Neural crest cell (in vitro differentiated cells): ENCODE data around the gene SEC31B. TPM values are rescaled to one million over a fixed set of nuclear protein-coding genes. Genes with fewer than 3 reads are reported as not detected.
A peak's percentile ranks its signal among the peaks of the same experiment; 100 is the strongest.

Experiments used
- DNase-seq: peaks from one replicate; pipeline ENCODE4 v3.0.0; 2021; ENCODE audit warnings: low read depth, mixed read lengths, low spot score
- H3K27ac Mint-ChIP-seq: one replicate; pipeline ENCODE4 v1.8.0; 2021; ENCODE audit warnings: mild to moderate bottlenecking, mixed read lengths; ENCODE audit not compliant: unreplicated experiment
- H3K27me3 Mint-ChIP-seq: 2 replicates; pipeline ENCODE4 v1.8.0; 2021; ENCODE audit warnings: low read depth, mild to moderate bottlenecking, mixed read lengths
- H3K36me3 Mint-ChIP-seq: 2 replicates; pipeline ENCODE4 v1.8.0; 2021; ENCODE audit warnings: low read depth, mild to moderate bottlenecking, mixed read lengths
- H3K4me1 Mint-ChIP-seq: 2 replicates; pipeline ENCODE4 v1.8.0; 2021; ENCODE audit warnings: mixed read lengths
- H3K4me3 Mint-ChIP-seq: one replicate; pipeline ENCODE4 v1.8.0; 2021; ENCODE audit warnings: mild to moderate bottlenecking, mixed read lengths
- H3K9me3 Mint-ChIP-seq: 2 replicates; pipeline ENCODE4 v1.8.0; 2021; ENCODE audit warnings: mixed read lengths
- long read RNA-seq: library from polyadenylated mRNA; unstranded; transcript quantifications from one replicate; pipeline ENCODE4 v2.0.0, GENCODE V29; 2020
- total RNA-seq: library from RNA; stranded (reverse); gene quantifications from 2 replicates; pipeline ENCODE4 v1.2.1, GENCODE V29; 2021
- TF ChIP-seq, protein P1 (sequence below): fragments of 200-600 bp; sonication (generic); conservative IDR thresholded peaks from 2 replicates; pipeline ENCODE4 v1.5.0; 2021; ENCODE audit warnings: antibody characterized with exemption, mild to moderate bottlenecking

The SEC31B gene, protein sequence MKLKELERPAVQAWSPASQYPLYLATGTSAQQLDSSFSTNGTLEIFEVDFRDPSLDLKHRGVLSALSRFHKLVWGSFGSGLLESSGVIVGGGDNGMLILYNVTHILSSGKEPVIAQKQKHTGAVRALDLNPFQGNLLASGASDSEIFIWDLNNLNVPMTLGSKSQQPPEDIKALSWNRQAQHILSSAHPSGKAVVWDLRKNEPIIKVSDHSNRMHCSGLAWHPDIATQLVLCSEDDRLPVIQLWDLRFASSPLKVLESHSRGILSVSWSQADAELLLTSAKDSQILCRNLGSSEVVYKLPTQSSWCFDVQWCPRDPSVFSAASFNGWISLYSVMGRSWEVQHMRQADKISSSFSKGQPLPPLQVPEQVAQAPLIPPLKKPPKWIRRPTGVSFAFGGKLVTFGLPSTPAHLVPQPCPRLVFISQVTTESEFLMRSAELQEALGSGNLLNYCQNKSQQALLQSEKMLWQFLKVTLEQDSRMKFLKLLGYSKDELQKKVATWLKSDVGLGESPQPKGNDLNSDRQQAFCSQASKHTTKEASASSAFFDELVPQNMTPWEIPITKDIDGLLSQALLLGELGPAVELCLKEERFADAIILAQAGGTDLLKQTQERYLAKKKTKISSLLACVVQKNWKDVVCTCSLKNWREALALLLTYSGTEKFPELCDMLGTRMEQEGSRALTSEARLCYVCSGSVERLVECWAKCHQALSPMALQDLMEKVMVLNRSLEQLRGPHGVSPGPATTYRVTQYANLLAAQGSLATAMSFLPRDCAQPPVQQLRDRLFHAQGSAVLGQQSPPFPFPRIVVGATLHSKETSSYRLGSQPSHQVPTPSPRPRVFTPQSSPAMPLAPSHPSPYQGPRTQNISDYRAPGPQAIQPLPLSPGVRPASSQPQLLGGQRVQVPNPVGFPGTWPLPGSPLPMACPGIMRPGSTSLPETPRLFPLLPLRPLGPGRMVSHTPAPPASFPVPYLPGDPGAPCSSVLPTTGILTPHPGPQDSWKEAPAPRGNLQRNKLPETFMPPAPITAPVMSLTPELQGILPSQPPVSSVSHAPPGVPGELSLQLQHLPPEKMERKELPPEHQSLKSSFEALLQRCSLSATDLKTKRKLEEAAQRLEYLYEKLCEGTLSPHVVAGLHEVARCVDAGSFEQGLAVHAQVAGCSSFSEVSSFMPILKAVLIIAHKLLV
- total RNA-seq = 18.1 and 18.7 TPM in 2 replicates
- long read RNA-seq, partial matches to known transcripts = 0 of 2 reads
- long read RNA-seq, other reads (novel, unspliced or antisense) = 1 of 2 reads

DNA sequence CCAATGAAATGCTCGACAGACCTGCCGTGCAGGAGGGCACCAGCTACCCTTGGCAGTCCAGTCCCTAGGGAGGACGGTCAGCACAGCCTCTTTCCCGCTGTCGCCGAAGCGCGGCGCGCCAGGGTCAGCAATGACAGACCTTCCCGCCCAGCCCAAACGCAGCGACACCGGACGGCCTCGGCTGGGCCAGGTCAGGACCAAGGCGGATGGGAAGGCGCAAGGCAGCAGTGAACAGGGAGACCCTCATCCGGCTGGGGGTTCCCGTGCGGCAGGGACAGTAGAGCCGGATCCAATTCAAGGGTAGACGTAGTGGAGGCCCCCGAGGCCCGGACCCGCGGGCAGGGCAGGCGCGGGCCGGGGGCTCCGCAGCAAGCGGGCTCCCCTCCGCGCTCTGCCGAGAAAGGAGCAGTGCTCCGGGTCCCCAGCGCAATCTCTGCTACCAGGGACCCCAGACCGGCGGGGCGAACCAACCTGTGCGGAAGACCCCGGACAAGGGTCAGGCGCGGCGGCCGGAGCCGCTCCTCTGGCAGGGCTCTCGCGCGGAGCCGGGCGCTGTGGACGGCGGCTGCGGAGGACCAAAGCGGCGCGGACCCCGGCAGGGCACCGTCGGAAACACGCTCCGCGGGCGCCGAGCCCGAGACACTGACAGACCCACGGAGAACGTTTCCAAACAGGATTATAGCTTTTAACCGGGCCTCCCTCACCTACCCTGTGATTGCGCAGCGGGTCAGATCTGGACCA, at the start of gene SEC31B:
TSS of gene SEC31B (minus strand) at position 551 of the 741 bp plus-strand sequence. CDS start 2,909 bp downstream, outside the sequence.
- Mint-ChIP-seq H3K4me3 (peak within 1 kb of the TSS; percentile 95), H3K4me1 (peaks cover 17% of the 10 kb centered on the region), H3K9me3 (no peaks in the 10 kb centered on the region), H3K36me3 (peaks cover 3% of the 10 kb centered on the region), H3K27ac (peak within 1 kb of the TSS; percentile 96), H3K27me3 (peaks cover 7% of the 10 kb centered on the region)
- DNase-seq = peak; percentile 60
- TF ChIP-seq, protein P1, sequence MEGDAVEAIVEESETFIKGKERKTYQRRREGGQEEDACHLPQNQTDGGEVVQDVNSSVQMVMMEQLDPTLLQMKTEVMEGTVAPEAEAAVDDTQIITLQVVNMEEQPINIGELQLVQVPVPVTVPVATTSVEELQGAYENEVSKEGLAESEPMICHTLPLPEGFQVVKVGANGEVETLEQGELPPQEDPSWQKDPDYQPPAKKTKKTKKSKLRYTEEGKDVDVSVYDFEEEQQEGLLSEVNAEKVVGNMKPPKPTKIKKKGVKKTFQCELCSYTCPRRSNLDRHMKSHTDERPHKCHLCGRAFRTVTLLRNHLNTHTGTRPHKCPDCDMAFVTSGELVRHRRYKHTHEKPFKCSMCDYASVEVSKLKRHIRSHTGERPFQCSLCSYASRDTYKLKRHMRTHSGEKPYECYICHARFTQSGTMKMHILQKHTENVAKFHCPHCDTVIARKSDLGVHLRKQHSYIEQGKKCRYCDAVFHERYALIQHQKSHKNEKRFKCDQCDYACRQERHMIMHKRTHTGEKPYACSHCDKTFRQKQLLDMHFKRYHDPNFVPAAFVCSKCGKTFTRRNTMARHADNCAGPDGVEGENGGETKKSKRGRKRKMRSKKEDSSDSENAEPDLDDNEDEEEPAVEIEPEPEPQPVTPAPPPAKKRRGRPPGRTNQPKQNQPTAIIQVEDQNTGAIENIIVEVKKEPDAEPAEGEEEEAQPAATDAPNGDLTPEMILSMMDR = no peak

DNA sequence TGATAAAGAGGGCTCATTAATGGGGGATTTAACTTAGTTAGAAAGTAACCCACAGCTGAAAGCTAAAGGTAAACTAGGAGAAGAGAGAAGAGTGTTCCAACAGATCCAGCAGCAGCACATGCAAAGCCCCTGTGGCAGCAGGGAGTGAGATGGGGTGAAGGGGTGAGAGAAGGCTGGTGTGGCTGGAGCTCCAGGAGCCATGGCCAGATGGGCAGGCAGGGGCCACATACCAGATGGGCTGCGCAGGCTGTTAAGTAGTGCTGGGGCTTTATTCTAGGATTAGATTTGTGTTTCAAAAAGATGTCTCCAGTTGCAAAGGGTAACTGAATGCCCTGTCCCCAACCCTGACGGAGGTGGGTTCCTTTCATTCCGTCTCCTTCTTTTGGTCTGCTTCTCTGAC, 49.3 kb upstream of the SEC31B start:
- no peak for DNase-seq
- no peak overlapping the region for H3K27ac Mint-ChIP-seq
- TF ChIP-seq, protein P1 = no peak
- H3K27me3 Mint-ChIP-seq = peaks cover 12% of the 10 kb centered on the region
- no peaks in the 10 kb centered on the region for H3K36me3 Mint-ChIP-seq
- H3K9me3 Mint-ChIP-seq = no peaks in the 10 kb centered on the region
- no peaks in the 10 kb centered on the region for H3K4me1 Mint-ChIP-seq
- H3K4me3 Mint-ChIP-seq = no peak overlapping the region

DNA sequence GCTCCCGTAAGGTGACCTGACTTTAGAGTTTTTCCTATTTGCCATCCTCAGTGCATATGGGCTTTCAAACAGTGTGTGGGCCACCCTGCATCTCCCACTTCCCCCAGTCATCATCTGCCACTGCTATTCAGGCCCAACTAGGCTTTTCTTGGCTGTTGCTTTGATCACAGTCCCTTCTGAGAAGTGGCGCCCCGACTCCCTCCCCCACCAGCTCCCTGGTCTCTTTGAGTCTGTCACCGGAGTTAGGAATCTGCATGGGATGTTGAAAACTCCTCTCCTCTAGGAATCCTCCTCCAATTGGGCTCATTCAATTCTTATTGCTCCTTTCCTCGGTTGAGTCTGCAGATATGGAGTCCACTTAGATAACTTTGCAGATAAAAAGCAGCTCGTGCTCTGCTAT, 48.2 kb upstream of the SEC31B start:
- no peak for DNase-seq
- TF ChIP-seq, protein P1 = no peak
- peaks cover 3% of the 10 kb centered on the region for H3K27me3 Mint-ChIP-seq
- no peaks in the 10 kb centered on the region for H3K36me3 Mint-ChIP-seq
- no peaks in the 10 kb centered on the region for H3K4me1 Mint-ChIP-seq
- no peak overlapping the region for H3K27ac Mint-ChIP-seq
- no peak overlapping the region for H3K4me3 Mint-ChIP-seq
- H3K9me3 Mint-ChIP-seq = no peaks in the 10 kb centered on the region

DNA sequence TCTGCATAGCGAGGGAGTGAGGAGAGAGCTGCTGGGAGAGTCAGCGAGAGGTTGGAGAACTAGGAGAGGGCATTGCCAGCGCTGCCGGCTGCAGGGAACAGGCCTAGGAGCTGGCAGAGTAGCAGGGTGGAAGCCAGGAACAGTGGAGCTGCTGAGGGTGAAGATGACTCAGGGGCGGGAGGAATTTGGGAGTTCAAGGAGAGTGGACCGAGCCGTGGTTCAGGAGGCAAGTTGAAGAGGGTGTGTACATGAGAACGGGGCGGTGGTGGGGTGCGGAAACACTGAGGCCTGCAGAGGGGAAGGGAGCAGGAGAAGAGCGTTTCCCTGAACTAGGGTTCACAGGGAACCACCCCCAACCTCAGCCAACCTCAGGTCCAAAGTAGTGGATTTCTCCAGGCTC, 47.6 kb upstream of the SEC31B start:
- Mint-ChIP-seq H3K36me3 (no peaks in the 10 kb centered on the region), H3K27me3 (no peaks in the 10 kb centered on the region), H3K4me1 (no peaks in the 10 kb centered on the region), H3K9me3 (no peaks in the 10 kb centered on the region), H3K4me3 (no peak overlapping the region), H3K27ac (no peak overlapping the region)
- TF ChIP-seq, protein P1 = no peak
- no peak for DNase-seq
